GM12878 (cell line): Measurements from ENCODE around the gene SYT12. TPM values are rescaled to one million over a fixed set of nuclear protein-coding genes. Genes with fewer than 3 reads are reported as not detected.

ENCODE experiments used
- ATAC-seq: fragments of 200-7000 bp; cut with Tn5 transposase; 3 replicates; pipeline ENCODE4 v1.9.1; 2020; ENCODE audit warnings: mild to moderate bottlenecking, moderate library complexity
- BruUV-seq: library from RNA; stranded (reverse); fragments of 400-500 nt; replicated peaks from 2 replicates; lab custom pipeline; 2021; lab: Mats Ljungman, UMichigan
- CTCF ChIA-PET: fragments of 300-600 bp; sonication (Branson Sonifier 250); formaldehyde crosslinking; extraction: SDS; loops from one replicate; lab custom pipeline; 2021; ENCODE audit warnings: inconsistent platforms; lab: Yijun Ruan, JAX
- POLR2A ChIA-PET: fragments of 350-600 bp; formaldehyde crosslinking; extraction: SDS; loops from one replicate; lab custom pipeline; 2021; ENCODE audit warnings: inconsistent platforms; lab: Charles Lee
- RAD21 ChIA-PET: fragments of 300-600 bp; sonication (Branson Sonifier 250); formaldehyde crosslinking; loops from one replicate; lab custom pipeline; 2023; ENCODE audit warnings: antibody characterized with exemption; ENCODE audit not compliant: unreplicated experiment; lab: Charles Lee
- SMC1A ChIA-PET: fragments of 300-600 bp; sonication (Branson Sonifier 250); formaldehyde crosslinking; loops from one replicate; lab custom pipeline; 2023; ENCODE audit not compliant: unreplicated experiment, uncharacterized antibody; lab: Charles Lee
- DNase-seq: peaks from one replicate; pipeline ENCODE4 v3.0.0-alpha.2; 2011; ENCODE audit warnings: low read depth, low spot score
- FAIRE-seq: peaks from 3 replicates; lab custom pipeline; 2011; peaks lifted over from hg19 to GRCh38; lab: Jason Lieb, UNC
- H2AFZ ChIP-seq: 2 replicates; pipeline ENCODE4 v1.6.0; 2011; ENCODE audit warnings: low read depth, low read length, control low read depth; ENCODE audit not compliant: control insufficient read depth
- H3K27ac ChIP-seq: 2 replicates; pipeline ENCODE4 v1.5.1; 2011; ENCODE audit warnings: control low read depth; ENCODE audit not compliant: control insufficient read depth, insufficient read depth
- H3K27me3 ChIP-seq, 2 experiments: replicated peaks in 1 of 2; 2 replicates each; pipeline versions ENCODE4 v1.6.0 to v1.6.1; 2011; ENCODE audit warnings: low read length in 1 of 2; ENCODE audit not compliant: control insufficient read depth in 2 of 2, insufficient read depth in 2 of 2
- H3K36me3 ChIP-seq, 2 experiments: 2 replicates each; pipeline ENCODE4 v1.5.1; 2011; ENCODE audit warnings: low read length in 1 of 2; ENCODE audit not compliant: control insufficient read depth in 2 of 2, insufficient read depth in 2 of 2
- H3K4me1 ChIP-seq: 2 replicates; pipeline ENCODE4 v1.6.1; 2011; ENCODE audit warnings: mild to moderate bottlenecking, low read length, moderate library complexity, mixed read lengths; ENCODE audit not compliant: control insufficient read depth, insufficient read depth
- H3K4me2 ChIP-seq: 2 replicates; pipeline ENCODE4 v1.6.0; 2011; ENCODE audit warnings: control low read depth; ENCODE audit not compliant: control insufficient read depth, insufficient read depth
- H3K4me3 ChIP-seq: fragments of 200-600 bp; sonication (generic); 2 replicates; pipeline ENCODE4 v1.5.1; 2016
- H3K79me2 ChIP-seq: 2 replicates; pipeline ENCODE4 v1.6.0; 2011; ENCODE audit warnings: low read length; ENCODE audit not compliant: control insufficient read depth, insufficient read depth
- H3K9ac ChIP-seq: 2 replicates; pipeline ENCODE4 v1.8.0; 2011; ENCODE audit warnings: low read length, control low read depth, mixed read lengths; ENCODE audit not compliant: control insufficient read depth, insufficient read depth
- H3K9me3 ChIP-seq: replicated peaks from 3 replicates; pipeline ENCODE4 v1.5.1; 2011; ENCODE audit warnings: mild to moderate bottlenecking, low read length; ENCODE audit not compliant: control insufficient read depth, insufficient read depth
- H4K20me1 ChIP-seq: 2 replicates; pipeline ENCODE4 v1.6.0; 2011; ENCODE audit not compliant: control insufficient read depth, insufficient read depth
- EP300 ChIP-seq, 2 experiments: fragments of 150-350 bp in 1 of 2; IDR thresholded peaks; 2 replicates each; pipeline ENCODE4 v1.6.1; 2011 to 2012; ENCODE audit warnings: low read depth in 2 of 2, low read length in 2 of 2, borderline replicate concordance in 1 of 2, improper control_type of control experiment in 1 of 2, inconsistent platforms in 1 of 2; ENCODE audit not compliant: control insufficient read depth in 1 of 2
- EZH2 ChIP-seq: IDR thresholded peaks from 2 replicates; pipeline ENCODE4 v1.6.1; 2012; ENCODE audit warnings: low read depth, mild to moderate bottlenecking, control low read depth, inconsistent platforms, low read length, borderline replicate concordance; ENCODE audit not compliant: control insufficient read depth
- GATAD2B ChIP-seq: fragments of 450-650 bp; conservative IDR thresholded peaks from 2 replicates; pipeline ENCODE4 v1.6.1; 2017; ENCODE audit warnings: low read depth, mild to moderate bottlenecking, moderate library complexity
- IKZF1 ChIP-seq: fragments of 450-650 bp; conservative IDR thresholded peaks from 2 replicates; pipeline ENCODE4 v1.6.1; 2017; ENCODE audit warnings: antibody characterized with exemption, mild to moderate bottlenecking
- NBN ChIP-seq: fragments of 450-650 bp; IDR thresholded peaks from 2 replicates; pipeline ENCODE4 v1.6.1; 2016
- PBX3 ChIP-seq: IDR thresholded peaks from 2 replicates; pipeline ENCODE4 v1.6.1; 2011; ENCODE audit warnings: mild to moderate bottlenecking, low read depth, low read length, moderate library complexity; ENCODE audit not compliant: insufficient replicate concordance
- SREBF2 ChIP-seq: IDR thresholded peaks from 2 replicates; pipeline ENCODE4 v1.6.1; 2012; ENCODE audit warnings: mild to moderate bottlenecking, low read length
- TARDBP ChIP-seq: IDR thresholded peaks from 2 replicates; pipeline ENCODE4 v1.6.1; 2016; ENCODE audit warnings: borderline replicate concordance
- TBL1XR1 ChIP-seq: IDR thresholded peaks from 2 replicates; pipeline ENCODE4 v1.6.1; 2012; ENCODE audit warnings: low read depth, low read length, improper control_type of control experiment
- TCF3 ChIP-seq: IDR thresholded peaks from 2 replicates; pipeline ENCODE4 v1.6.1; 2012; ENCODE audit warnings: low read depth, mild to moderate bottlenecking, low read length, borderline replicate concordance; ENCODE audit not compliant: insufficient read depth
- ZBTB11 ChIP-seq: fragments of 450-650 bp; formaldehyde crosslinking; IDR thresholded peaks from 2 replicates; pipeline ENCODE4 v1.5.0; 2022; ENCODE audit warnings: mild to moderate bottlenecking, missing genetic modification characterization
- ZBTB33 ChIP-seq: fragments of 450-650 bp; IDR thresholded peaks from 2 replicates; pipeline ENCODE4 v1.6.1; 2017; ENCODE audit warnings: mild to moderate bottlenecking
- ZNF24 ChIP-seq: fragments of 450-650 bp; IDR thresholded peaks from 2 replicates; pipeline ENCODE4 v1.6.1; 2017; ENCODE audit warnings: antibody characterized with exemption, mild to moderate bottlenecking
- ZNF384 ChIP-seq: IDR thresholded peaks from 2 replicates; pipeline ENCODE4 v1.6.1; 2012; ENCODE audit warnings: low read depth, mild to moderate bottlenecking, low read length, improper control_type of control experiment, borderline replicate concordance
- WGBS: methylation state at CpG from one replicate; pipeline ENCODE4 v1.1.6; 2016; ENCODE audit warnings: low lambda C conversion rate; ENCODE audit not compliant: insufficient replicate concordance, insufficient coverage; ENCODE audit errors: missing lambda C conversion rate; 5-methylcytosine and 5-hydroxymethylcytosine counted together
- in situ Hi-C: fragments of 300-500 bp; cut with MboI; formaldehyde crosslinking; loops from 9 replicates; pipeline ENCODE4 v1.14.3; 2018; ENCODE audit warnings: mixed read lengths
- intact Hi-C: fragments of 100-400 bp; cut with micrococcal nuclease; formaldehyde crosslinking; loops from one replicate; pipeline ENCODE4 v1.14.2; 2022; ENCODE audit not compliant: unreplicated experiment
- polyA plus RNA-seq, 11 experiments: library from polyadenylated mRNA; depleted of rRNA in 4 of 11; unstranded in 6 of 11; stranded (reverse) in 5 of 11; fragments of >200 nt; fragmentation: Nextera tagmentation in 4 of 11; fragmentation: Illumina TruSeq in 1 of 11; extraction: Ambion mirVana in 4 of 11; extraction: Trizol in 1 of 11; gene quantifications; 1 replicate in 1 of 11; 2 replicates in 10 of 11; pipeline versions ENCODE4 v1.2.1 to v1.2.3, GENCODE V29; 2011 to 2016; ENCODE audit warnings: inconsistent platforms in 2 of 11, missing spikeins in 2 of 11, low read depth in 1 of 11
- total RNA-seq, 4 experiments: library from RNA; depleted of rRNA in 3 of 4; stranded (reverse); fragments of >200 nt in 3 of 4; fragmentation: Illumina TruSeq in 1 of 4; extraction: Trizol in 1 of 4; gene quantifications; 2 replicates each; pipeline versions ENCODE4 v1.2.1 to v1.2.3, GENCODE V29; 2013 to 2021
- TF ChIP-seq, protein P1 (sequence below): IDR thresholded peaks from 2 replicates; pipeline ENCODE4 v1.6.1; 2012; ENCODE audit warnings: low read length, inconsistent platforms

Gene SYT12
- total and polyA plus RNA-seq, 10 of the 15 experiments (the other 5 are each of a cell fraction or from before 2014, with no cell fraction given) = 0.02 to 2.3 (median 0.84) TPM; not detected in 1

DNA sequence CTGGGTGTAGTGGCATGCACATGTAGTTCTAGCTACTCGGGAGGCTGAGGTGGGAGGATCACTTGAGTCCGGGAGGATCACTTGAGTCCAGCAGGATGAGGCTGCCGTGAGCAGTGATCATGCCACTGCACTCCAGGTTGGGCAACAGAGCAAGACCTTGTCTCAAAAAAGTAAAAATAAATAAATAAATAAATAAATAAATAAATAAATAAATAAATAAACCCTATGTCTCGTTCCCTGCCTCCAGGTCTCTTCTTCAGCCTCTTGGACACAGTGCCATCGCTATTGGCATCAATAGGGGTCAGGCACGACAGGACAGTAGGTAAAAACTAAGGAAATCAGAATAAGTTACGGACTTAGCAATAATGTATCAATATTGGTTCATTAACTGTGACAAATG lies 23.4 kb upstream of the SYT12 start:
- H3K27me3 ChIP-seq = no peaks in the 10 kb centered on the region
- ChIA-PET RAD21 (no interaction called here), CTCF (no interaction called here), POLR2A (no interaction called here), SMC1A (no interaction called here)
- ATAC-seq (no peak), FAIRE-seq (no peak), DNase-seq (no peak)
- WGBS = 34% methylated on average over 7 of the region's 7 CpGs
- intact Hi-C loops (no loop called here), in situ Hi-C loops (no loop called here)
- H3K9me3 ChIP-seq = no peaks in the 10 kb centered on the region
- no peaks in the 10 kb centered on the region for H4K20me1 ChIP-seq
- no peak overlapping the region for H3K4me3 ChIP-seq
- H3K9ac ChIP-seq = no peak overlapping the region
- no TSS peak for BruUV-seq
- no peaks in the 10 kb centered on the region for H3K4me1 ChIP-seq
- no peak for TF ChIP-seq SREBF2
- TF ChIP-seq ZNF24 = no peak
- TF ChIP-seq GATAD2B = no peak
- no peak for TF ChIP-seq ZNF384
- TF ChIP-seq, protein P1, sequence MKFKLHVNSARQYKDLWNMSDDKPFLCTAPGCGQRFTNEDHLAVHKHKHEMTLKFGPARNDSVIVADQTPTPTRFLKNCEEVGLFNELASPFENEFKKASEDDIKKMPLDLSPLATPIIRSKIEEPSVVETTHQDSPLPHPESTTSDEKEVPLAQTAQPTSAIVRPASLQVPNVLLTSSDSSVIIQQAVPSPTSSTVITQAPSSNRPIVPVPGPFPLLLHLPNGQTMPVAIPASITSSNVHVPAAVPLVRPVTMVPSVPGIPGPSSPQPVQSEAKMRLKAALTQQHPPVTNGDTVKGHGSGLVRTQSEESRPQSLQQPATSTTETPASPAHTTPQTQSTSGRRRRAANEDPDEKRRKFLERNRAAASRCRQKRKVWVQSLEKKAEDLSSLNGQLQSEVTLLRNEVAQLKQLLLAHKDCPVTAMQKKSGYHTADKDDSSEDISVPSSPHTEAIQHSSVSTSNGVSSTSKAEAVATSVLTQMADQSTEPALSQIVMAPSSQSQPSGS = no peak
- no peak for TF ChIP-seq EZH2
- no peak for TF ChIP-seq TCF3
- TF ChIP-seq IKZF1 = no peak
- no peak for TF ChIP-seq NBN
- no peak for TF ChIP-seq EP300 (IDR thresholded peaks at IDR 0.05; ENCODE audit: borderline replicate concordance in 1 of 2, control insufficient read depth in 1 of 2, low read depth in 2 of 2, low read length in 2 of 2)
- no peak for TF ChIP-seq ZBTB33
- no peak for TF ChIP-seq TARDBP
- TF ChIP-seq PBX3 = no peak
- no peak for TF ChIP-seq ZBTB11 (CRISPR knock-in tag)
- TF ChIP-seq TBL1XR1 = no peak
- H3K27ac ChIP-seq = no peak overlapping the region
- no peak overlapping the region for H3K4me2 ChIP-seq
- no peak overlapping the region for H2AFZ ChIP-seq
- no peaks in the 10 kb centered on the region for H3K79me2 ChIP-seq
- H3K36me3 ChIP-seq = no peaks in the 10 kb centered on the region
